ENCODE results near the gene FOXP1. TPM values are rescaled to one million over a fixed set of nuclear protein-coding genes. Genes with fewer than 3 reads are reported as not detected.

The FOXP1 gene
- total RNA-seq, 2 experiments from 2014 or later = 493 to 508 TPM

DNA sequence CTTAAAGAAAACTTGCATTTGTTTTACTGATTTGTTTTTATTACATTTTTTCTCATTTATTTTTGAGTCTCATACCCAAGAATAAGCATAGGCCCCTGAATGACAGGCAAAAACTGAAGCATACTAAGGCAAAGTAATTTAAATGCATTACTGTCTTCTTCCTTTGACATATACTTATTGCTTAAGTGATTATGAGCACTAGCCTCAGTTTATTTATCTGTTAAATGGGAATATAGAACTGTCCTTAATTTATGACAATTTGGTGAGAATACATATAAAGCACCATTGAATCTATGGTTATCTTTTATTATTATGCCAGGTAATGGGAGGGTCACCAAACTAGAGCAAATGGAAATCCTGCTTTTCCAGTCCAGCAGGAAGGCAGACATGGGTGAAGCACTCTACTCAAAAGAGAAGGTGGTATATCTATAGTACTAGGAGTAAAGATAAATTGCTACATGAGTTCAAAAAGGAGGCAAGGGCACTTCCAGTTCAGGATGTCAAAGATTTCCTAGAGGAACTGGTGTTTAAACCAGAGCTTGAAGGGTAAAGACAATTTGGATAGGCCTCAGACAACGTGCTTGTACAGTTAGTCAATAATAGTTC lies 435.0 kb downstream of the FOXP1 start:
- CTCF ChIA-PET = interaction anchor here (1.1 kb wide), 1 partner anchor 17 kb away, joined by 3 read pairs; no protein-coding TSS in a partner anchor
- intact Hi-C loops (cut with DNase I, micrococcal nuclease) = no loop called here
- no peak overlapping the region for H3K4me3 ChIP-seq (ENCODE audit: low read length)
- no peaks in the 10 kb centered on the region for H3K9me3 ChIP-seq (ENCODE audit: control insufficient read depth in 1 of 2, insufficient read depth in 1 of 2, low read length in 2 of 2)
- Mint-ChIP-seq H3K27ac (peak overlapping the region; percentile 48), H3K36me3 (ENCODE audit: low read depth) (peaks cover 61% of the 10 kb centered on the region), H3K27me3 (no peaks in the 10 kb centered on the region), H3K4me3 (no peak overlapping the region), H3K9me3 (no peaks in the 10 kb centered on the region), H3K4me1 (ENCODE audit: low read depth) (peaks cover 77% of the 10 kb centered on the region)
- ATAC-seq (ENCODE audit: poor library complexity) = no peak
- no peaks in the 10 kb centered on the region for H3K27me3 ChIP-seq (ENCODE audit: control insufficient read depth in 1 of 2, insufficient read depth in 2 of 2, low read length in 2 of 2)
- POLR2A ChIA-PET = no interaction called here
- H3K4me1 ChIP-seq (ENCODE audit: insufficient read depth, low read length) = peaks cover 22% of the 10 kb centered on the region
- DNase-seq = no peak
- no peak overlapping the region for H3K27ac ChIP-seq (ENCODE audit: low read depth in 1 of 2, low read length in 2 of 2)
- peaks cover 12% of the 10 kb centered on the region for H3K36me3 ChIP-seq (ENCODE audit: insufficient read depth, low read length)
- TF ChIP-seq, protein P1, sequence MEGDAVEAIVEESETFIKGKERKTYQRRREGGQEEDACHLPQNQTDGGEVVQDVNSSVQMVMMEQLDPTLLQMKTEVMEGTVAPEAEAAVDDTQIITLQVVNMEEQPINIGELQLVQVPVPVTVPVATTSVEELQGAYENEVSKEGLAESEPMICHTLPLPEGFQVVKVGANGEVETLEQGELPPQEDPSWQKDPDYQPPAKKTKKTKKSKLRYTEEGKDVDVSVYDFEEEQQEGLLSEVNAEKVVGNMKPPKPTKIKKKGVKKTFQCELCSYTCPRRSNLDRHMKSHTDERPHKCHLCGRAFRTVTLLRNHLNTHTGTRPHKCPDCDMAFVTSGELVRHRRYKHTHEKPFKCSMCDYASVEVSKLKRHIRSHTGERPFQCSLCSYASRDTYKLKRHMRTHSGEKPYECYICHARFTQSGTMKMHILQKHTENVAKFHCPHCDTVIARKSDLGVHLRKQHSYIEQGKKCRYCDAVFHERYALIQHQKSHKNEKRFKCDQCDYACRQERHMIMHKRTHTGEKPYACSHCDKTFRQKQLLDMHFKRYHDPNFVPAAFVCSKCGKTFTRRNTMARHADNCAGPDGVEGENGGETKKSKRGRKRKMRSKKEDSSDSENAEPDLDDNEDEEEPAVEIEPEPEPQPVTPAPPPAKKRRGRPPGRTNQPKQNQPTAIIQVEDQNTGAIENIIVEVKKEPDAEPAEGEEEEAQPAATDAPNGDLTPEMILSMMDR (IDR thresholded peaks at IDR 0.05) = no peak

- H3K27me3 ChIP-seq (ENCODE audit: control insufficient read depth in 1 of 2, insufficient read depth in 2 of 2, low read length in 2 of 2) = no peaks in the 10 kb centered on the region
- peaks cover 9% of the 10 kb centered on the region for H3K4me1 ChIP-seq (ENCODE audit: insufficient read depth, low read length)
- H3K36me3 Mint-ChIP-seq (ENCODE audit: low read depth) = peaks cover 65% of the 10 kb centered on the region
- no peaks in the 10 kb centered on the region for H3K27me3 Mint-ChIP-seq
- H3K4me1 Mint-ChIP-seq (ENCODE audit: low read depth) = peaks cover 77% of the 10 kb centered on the region
- H3K4me3 ChIP-seq (ENCODE audit: low read length) = no peak overlapping the region
- TF ChIP-seq, protein P1 (IDR thresholded peaks at IDR 0.05) = no peak
- CTCF ChIA-PET = no interaction called here
- intact Hi-C loops (cut with DNase I, micrococcal nuclease) = no loop called here
- POLR2A ChIA-PET = no interaction called here
- no peaks in the 10 kb centered on the region for H3K9me3 Mint-ChIP-seq
- H3K36me3 ChIP-seq (ENCODE audit: insufficient read depth, low read length) = peaks cover 3% of the 10 kb centered on the region
- peak overlapping the region; percentile 50 for H3K27ac Mint-ChIP-seq
- H3K9me3 ChIP-seq (ENCODE audit: control insufficient read depth in 1 of 2, insufficient read depth in 1 of 2, low read length in 2 of 2) = no peaks in the 10 kb centered on the region
- H3K4me3 Mint-ChIP-seq = no peak overlapping the region
- no peak for DNase-seq
- ATAC-seq (ENCODE audit: poor library complexity) = no peak
- no peak overlapping the region for H3K27ac ChIP-seq (ENCODE audit: low read depth in 1 of 2, low read length in 2 of 2)
Observed at GRCh38 chr3:71146673-71147072, 436.9 kb downstream of the FOXP1 start.

- ChIA-PET CTCF (interaction anchor here (0.8 to 1.3 kb wide), 2 partner anchors 67 to 77 kb away, joined by 3 read pairs; no protein-coding TSS in a partner anchor), POLR2A (interaction anchor here (1.1 kb wide), 1 partner anchor 15 kb away, joined by 3 read pairs; no protein-coding TSS in a partner anchor)
- TF ChIP-seq, protein P1 (IDR thresholded peaks at IDR 0.05) = no peak
- peaks cover 3% of the 10 kb centered on the region for H3K36me3 ChIP-seq (ENCODE audit: insufficient read depth, low read length)
- H3K27ac Mint-ChIP-seq = peak overlapping the region; percentile 50
- no peaks in the 10 kb centered on the region for H3K27me3 ChIP-seq (ENCODE audit: control insufficient read depth in 1 of 2, insufficient read depth in 2 of 2, low read length in 2 of 2)
- H3K4me3 Mint-ChIP-seq = no peak overlapping the region
- intact Hi-C loops (cut with DNase I, micrococcal nuclease) = no loop called here
- peaks cover 3% of the 10 kb centered on the region for H3K9me3 Mint-ChIP-seq
- ATAC-seq (ENCODE audit: poor library complexity) (no peak), DNase-seq (no peak)
- peaks cover 70% of the 10 kb centered on the region for H3K36me3 Mint-ChIP-seq (ENCODE audit: low read depth)
- no peaks in the 10 kb centered on the region for H3K27me3 Mint-ChIP-seq
- peaks cover 76% of the 10 kb centered on the region for H3K4me1 Mint-ChIP-seq (ENCODE audit: low read depth)
- no peak overlapping the region for H3K27ac ChIP-seq (ENCODE audit: low read depth in 1 of 2, low read length in 2 of 2)
- no peak overlapping the region for H3K4me3 ChIP-seq (ENCODE audit: low read length)
- H3K9me3 ChIP-seq (ENCODE audit: control insufficient read depth in 1 of 2, insufficient read depth in 1 of 2, low read length in 2 of 2) = no peaks in the 10 kb centered on the region
- peaks cover 7% of the 10 kb centered on the region for H3K4me1 ChIP-seq (ENCODE audit: insufficient read depth, low read length)
Observed at GRCh38 chr3:71145954-71146353, 437.6 kb downstream of the FOXP1 start.
